NCI-H345 (cell line): ENCODE data around the gene RSKR.
A peak's percentile ranks its signal among the peaks of the same experiment; 100 is the strongest.
"Not testable (repeated sequence)": the region's sequence is repeated elsewhere in the genome, so short reads cannot be mapped to it uniquely, and the experiment has no call there.

Source experiments
- DNase-seq: peaks from one replicate; lab custom pipeline; 2025; lab: John Stamatoyannopoulos, UW

RSKR gene, protein sequence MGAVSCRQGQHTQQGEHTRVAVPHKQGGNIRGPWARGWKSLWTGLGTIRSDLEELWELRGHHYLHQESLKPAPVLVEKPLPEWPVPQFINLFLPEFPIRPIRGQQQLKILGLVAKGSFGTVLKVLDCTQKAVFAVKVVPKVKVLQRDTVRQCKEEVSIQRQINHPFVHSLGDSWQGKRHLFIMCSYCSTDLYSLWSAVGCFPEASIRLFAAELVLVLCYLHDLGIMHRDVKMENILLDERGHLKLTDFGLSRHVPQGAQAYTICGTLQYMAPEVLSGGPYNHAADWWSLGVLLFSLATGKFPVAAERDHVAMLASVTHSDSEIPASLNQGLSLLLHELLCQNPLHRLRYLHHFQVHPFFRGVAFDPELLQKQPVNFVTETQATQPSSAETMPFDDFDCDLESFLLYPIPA

DNA sequence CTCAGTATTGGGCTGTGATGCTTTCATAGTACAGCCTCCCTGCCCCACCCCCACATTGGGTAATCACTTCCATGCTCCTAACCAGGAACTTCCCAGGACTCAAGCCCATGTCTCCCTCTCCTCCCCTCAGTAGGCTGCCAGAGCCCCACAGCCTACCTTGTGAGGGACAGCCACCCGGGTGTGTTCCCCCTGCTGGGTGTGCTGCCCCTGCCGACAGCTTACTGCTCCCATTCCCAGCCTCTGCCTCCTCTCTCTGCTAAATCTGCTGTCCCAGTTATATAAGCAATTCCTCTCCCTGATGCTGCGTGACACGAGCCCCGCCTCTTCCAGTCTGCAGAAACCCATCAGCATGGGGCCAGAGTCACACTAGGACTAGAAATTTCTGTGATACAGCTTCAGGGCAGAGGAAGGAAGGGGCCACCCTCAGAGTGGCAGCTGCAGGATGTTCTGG, at the start of gene RSKR:
TSS of gene RSKR (minus strand) at position 255 of the 451 bp plus-strand sequence. CDS start at position 231, 24 bp downstream.
- no peak for DNase-seq

DNA sequence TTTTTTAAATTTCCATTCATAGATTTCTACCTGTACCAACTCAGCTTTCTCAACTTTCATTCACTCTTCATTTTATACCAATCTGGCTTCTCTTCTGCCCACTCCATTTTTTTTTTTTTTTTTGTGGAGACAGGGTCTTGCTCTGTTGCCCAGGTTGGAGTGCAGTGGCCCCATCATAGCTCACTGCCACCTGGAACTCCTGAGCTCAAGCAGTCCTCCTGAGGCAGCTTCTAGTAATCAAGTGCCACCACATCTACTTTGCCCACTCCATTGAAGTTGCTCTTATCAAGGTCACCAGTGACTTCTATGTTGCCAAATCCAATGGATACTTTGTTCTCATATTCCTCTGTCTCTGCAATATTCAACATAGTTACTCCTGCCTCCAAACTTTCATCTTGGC, 49.7 kb upstream of the RSKR start:
- no peak for DNase-seq

DNA sequence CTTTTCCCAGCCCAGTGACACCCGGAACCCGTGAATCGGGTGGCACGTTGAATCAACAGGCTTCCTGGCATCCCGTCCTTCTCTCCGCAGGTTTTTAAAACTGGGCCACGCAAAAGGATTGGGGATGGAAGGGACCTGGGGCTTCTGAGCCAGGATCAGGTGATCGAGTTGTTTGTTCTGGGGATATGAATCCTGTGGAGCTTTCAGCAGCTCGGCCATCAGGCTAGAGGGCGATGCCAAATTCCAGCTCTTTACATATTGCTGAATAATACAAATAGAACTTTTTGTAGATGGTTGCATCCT, 48.5 kb upstream of the RSKR start:
- DNase-seq: no peak

DNA sequence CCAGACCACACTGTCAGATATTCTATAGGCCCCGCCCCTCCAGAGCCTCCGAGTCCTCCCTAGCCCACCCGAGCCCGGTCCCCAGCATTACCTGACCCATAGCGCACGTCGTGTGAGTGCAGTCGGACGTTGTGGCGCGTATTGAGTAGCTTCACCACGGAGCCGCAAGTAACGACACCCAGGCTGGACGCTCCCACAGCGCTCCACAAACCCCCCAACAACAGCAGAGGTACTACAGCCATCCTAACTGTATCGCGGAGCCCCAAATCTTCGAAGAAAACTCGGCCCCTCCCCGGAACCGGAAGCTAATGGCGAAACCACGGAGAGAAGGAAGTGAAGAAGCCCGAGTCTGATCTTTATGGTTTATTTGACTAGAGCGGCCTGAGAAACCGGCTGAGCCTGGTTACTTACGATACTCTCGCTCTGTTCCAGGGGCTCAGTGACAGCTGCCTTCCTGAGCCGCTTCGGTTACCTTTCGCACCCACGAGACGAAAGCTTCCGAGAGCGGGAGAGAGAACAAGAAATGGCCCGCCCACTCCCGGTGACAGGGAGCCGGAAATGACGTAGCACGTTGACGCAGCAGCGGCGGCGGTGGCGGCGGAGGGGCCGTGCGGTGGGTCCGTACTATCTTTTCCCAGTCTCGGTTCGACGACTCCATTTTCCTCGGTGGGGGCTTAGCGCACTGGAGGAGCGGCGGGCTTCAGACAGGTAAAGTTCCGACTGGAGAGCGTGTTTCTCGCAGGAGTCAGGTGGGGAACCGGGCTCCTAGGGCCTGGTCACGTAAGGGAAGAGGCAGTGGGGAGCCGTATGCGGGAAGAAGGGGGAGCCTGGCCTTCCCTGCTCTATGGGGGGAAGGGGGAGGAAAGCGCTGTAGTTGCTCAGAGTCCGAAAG, 47.9 kb upstream of the RSKR start, which contains the start of the genes SDF2 and SUPT6H:
TSS of gene SDF2 (minus strand) at position 272 of the 892 bp plus-strand sequence. CDS start at position 242, 30 bp downstream.
TSS of gene SUPT6H (plus strand) at position 571 of the 892 bp plus-strand sequence. CDS start 11,197 bp downstream, outside the sequence.
- peak; percentile 91 for DNase-seq

DNA sequence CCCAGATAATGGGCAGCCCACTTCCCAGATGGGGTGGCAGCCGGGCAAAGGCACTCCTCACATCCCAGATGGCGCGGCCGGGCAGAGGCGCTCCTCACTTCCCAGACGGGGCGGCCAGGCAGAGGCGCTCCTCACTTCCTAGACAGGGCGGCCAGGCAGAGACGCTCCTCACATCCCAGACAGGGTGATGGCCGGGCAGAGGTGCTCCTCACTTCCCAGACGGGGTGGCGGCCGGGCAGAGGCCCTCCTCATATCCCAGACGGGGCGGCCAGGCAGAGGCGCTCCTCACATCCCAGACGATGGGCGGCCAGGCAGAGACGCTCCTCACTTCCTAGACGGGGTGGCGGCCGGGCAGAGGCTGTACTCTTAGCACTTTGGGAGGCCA, 45.5 kb upstream of the RSKR start:
- DNase-seq: not testable (repeated sequence)

DNA sequence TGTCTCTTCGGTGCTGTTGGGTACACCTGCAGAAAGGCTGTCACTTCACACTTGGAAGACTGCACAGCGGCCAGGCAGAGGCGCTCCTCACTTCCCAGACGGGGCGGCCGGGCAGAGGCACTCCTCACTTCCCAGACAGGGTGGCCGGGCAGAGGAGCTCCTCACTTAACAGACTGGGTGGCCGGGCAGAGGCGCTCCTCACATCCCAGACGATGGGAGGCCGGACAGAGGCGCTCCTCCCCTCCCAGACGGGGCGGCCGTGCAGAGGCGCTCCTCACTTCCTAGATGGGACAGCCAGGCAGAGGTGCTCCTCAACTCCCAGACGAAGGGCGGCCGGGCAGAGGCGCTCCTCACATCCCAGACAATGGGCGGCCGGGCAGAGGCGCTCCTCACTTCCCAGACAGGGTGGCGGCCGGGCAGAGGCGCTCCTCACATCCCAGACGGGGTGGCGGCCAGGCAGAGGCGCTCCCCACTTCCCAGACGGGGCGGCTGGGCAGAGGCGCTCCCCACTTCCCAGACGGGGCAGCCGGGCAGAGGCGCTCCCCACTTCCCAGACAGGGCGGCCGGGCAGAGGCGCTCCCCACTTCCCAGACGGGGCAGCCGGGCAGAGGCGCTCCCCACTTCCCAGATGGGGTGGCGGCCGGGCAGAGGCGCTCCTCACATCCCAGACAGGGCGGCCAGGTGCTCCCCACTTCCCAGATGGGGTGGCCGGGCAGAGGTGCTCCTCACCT, 44.9 kb upstream of the RSKR start:
- DNase-seq: not testable (repeated sequence)

DNA sequence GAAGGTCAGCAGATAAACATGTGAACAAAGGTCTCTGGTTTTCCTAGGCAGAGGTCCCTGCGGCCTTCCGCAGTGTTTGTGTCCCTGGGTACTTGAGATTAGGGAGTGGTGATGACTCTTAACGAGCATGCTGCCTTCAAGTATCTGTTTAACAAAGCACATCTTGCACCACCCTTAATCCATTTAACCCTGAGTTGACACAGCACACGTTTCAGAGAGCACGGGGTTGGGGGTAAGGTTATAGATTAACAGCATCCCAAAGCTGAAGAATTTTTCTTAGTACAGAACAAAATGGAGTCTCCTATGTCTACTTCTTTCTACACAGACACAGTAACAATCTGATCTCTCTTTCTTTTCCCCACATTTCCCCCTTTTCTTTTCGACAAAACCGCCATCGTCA, 44.4 kb upstream of the RSKR start:
- not testable (repeated sequence) for DNase-seq

DNA sequence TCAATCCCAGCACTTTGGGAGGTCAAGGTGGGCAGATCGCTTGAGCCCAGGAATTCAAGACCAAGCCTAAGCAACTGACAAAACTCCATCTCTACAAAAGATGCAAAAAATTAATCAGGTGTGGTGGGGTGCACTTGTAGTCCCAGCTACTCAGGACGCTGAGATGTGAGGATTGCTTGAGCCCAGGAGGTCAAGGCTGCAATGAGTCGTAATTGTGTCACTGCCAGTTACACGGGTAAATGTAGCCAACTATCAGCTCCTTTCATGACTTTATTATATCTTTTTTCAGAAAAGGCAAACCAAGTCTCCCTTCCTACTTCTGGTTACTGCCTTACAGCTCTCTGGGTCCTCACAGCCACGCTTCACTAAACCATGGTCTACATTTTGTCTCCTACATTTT, 43.8 kb upstream of the RSKR start:
- no peak for DNase-seq

DNA sequence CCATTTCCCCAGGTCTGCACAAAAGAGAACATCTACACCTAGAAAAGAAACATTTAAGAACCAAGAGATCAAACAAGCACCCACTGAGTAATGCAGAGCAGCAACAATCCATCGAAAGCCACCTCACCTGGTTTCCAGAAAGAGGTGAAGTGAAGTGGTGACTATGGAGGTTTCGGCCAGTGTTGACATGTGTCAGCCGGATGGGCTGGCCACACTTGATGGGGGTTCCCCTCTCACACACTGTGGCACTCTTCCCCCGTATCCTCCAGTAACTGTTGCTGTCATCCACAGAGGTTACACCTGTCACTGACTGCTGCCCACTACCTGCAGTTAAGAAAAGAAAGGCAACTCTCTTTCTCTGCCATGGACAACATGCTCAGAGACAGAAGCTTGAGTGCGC, 41.2 kb upstream of the RSKR start:
- DNase-seq: no peak

DNA sequence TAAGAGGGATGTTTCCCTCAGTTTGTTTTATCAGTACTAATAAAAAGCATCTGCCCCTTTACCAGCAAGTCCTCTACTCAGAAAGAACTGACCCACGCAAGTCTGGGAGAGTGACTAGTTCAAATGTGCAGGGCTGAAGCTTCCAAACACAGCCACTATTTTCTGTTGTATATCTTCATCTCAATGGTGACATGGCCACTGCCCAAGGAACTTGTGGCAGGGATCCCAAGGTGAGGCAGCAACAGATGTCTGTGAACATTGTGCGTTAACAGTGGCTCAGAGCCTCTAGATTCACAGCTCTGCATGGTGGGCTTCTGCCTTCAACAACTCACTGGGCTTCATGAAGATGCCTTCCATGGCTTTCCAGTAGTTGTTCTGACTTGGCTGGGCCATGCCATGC, 34.7 kb upstream of the RSKR start:
- DNase-seq: no peak

DNA sequence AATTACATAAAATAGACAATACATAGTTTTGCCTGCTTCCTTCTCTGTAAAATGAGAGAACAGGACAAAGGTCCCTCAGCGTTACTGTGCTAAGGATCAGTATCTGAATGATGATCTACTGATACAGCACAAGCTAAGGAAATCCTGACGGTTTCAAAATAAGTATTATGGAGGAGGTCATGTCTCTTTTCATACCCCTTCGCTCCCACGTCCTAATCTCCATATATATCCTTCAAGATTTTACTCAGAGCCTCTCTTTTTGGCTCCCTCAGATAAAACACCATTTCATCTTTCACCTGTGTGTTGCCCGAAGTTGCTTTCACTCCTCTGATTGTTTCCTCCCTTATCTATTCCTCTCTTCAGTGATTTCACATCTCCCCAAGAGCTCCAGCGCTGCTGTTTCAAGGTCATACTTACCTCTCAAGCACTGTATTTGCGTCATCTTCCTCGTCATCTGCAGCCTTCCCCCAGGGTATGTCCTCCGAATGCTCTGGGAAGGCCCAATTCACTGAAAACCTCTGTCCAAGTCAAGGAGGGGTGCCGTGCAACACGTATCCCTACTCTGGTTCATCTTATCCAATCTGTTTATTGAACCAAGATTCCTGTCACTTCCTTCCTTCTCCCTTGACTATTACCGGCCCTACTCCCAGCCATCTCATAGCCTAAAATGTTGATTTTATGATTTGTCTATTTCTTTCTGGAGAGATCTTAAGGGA, 32.2 kb upstream of the RSKR start:
- DNase-seq: no peak

DNA sequence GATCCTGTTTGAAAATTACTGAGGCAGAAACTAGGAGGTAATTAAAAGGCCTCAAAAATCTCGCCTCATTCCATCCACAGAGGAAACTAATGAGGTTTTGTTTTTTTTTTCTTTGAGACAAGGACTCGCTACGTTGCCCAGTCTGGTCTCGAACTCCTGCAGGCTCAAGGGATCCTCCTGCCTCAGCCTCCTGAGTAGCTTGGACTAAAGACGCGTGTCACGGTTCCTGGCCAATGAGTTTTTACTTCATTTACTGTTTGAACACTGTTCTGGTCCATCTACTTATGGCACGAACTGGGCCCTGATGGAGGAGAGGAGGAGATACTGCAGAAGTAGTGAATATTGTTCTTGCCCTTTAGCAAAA, 31.6 kb upstream of the RSKR start:
- no peak for DNase-seq

DNA sequence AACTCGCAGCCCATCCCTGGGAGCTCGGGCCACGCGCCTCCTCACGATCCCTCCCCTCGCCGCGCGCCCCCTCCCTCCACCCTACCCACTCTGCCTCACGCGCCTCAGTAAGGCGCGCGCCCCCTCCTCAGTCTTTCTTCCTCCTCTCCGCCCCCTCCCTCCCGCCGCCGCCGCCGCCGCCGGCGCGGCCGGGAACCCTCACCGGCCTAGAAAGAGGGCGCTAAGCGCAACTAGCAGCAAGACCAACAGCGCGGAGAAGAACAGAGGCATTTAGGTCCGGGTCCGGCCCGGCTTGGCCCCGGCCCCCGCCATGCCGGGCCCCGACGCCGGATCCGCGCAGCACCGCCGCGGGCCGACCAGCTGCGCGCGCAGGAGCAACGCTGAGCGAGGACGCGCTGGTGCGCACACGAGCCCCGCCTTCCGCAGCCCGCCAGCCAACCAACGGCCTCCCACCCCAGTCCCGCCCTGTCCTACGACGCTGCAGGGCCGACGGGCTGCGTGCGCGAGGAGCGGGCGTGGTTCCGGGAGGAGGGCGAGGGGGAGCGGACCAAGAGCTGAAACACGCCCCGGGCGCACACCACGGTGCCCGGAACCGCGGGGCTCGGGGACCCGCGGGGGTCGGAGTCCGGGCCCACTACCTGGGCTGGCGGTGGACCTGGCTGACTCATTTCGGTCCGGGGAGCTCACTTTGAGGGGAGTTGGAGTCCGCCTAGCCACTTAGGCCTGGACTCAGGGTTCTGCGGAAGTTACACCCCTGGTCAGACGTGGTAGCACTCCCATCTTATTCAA, 31.0 kb upstream of the RSKR start, which contains the start of gene BLTP2:
TSS of gene BLTP2 (minus strand) at position 372 of the 789 bp plus-strand sequence. CDS start at position 270, 102 bp downstream.
- DNase-seq: peak; percentile 97

DNA sequence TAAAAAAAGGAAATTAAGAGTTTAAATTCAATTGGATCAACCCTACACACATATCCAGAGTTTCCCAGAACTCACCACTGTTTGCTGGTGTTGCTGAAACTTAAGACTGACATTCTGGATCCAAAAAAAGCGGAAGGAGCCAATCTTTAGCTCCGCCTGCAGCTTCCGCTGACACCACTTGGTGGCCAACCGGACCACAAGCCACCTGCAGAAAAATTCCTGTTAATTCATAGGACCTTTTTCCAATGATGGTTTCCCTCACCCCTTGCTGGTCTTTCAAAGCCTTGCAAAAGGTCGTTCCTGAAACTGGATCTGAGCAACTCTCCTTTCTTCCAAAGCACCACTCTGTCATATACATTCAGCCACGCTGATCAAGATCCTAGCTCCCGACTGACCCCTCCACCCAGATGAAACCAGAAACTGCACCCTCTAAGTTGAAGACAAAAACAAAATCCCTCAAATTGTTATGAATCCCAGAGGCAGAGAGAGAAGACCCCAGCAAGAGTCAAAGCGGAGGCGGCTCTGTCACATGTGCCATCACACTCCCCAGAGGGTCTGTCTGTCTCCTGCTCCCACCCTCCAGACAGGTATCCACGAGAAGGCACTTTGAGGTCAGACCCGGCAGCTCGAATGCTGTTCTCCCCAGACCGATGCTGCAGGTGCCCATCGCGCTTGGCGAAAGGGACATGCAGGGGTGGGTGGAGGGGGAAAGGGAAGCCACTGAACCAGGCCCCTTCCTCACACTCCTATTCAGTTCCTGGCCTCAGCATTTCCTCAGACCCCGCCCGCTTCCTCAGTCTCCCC, 30.2 kb upstream of the RSKR start:
- peak; percentile 35 for DNase-seq

DNA sequence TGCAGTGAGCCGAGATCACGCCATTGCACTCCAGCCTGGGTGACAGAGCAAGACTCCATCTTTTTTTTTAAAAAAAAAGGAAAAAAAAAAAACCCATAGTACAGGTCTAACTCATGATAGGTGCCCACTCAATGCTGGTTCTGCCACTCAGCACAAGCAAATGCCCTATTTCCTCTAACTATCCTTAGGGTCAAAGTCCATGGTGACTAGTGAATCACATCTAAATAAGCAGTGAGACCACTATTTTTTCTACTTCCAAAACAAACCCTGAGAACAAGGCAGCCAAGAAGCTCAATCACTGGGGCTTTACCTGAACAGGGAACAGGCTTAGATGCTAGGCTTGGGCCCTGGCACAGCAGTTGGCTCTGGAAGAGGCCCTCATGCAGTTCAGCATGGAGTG, 27.6 kb upstream of the RSKR start:
- DNase-seq: no peak

DNA sequence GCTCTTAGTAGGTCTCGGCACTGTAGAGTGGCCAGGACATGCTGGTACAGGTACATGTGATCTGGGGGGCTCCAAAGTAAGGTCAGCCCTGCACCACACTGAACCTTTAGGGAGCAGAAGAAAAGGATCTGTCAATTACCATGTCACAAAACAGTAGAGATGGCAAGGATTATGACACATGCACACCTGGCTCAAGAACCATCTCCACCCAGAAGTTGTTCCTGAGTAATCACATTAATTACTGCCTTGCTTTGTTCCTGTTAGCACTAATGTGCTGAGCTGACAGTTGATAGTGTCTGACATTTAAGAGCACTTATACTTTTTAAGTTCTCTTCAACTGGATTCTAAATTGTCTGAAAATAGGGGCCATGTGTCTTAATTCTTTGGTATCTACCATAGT, 21.5 kb upstream of the RSKR start:
- DNase-seq: no peak

DNA sequence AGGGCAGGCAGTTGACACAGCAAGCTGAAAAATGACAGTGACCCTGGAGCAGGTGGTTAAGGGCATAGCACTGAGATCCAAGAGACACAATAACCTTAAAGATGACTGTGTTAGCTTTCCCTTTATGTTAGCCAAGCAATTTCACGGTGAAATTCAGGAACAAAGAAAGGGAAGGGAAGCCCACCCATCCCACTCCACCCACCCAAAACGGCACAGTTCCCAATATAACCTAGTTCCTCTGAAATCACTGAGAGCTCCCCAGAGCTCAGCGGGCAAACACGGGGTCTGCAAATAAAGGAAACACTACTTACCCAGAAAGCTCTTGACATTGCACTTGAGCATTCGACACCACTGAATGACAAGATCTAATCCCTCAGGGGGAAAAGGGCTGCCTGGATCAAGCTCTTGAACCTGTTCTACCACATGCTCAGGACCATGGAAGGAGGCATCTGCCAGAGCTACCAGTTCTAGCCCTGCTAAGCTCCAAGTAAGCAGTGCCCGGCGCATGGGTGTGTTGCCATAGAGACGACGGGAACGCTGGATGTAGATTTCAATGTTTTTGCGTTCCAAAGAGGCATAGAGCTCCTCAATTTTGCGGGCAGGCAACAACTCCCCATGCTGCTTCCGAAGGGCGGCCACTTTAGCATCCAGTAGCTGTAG, 20.4 kb upstream of the RSKR start:
- peak; percentile 38 for DNase-seq

DNA sequence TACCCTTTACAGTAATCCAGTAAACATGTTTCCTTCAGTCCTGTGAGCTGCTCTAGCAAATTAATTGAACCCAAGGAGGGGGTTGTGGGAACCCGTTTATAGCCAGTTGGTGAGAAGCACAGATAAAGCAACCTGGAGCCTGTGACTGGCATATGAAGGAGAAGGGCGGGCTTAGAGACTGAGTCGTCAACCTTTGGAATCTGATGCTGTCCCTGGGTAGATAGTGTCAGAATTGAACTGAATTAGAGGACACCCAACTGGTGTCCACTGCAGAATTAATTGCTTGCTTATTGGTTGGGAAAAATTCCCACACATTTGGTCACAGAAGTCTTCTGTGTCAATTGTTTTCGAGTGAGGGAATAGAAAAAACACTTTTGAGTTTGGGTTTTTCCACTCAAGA, 12.8 kb upstream of the RSKR start:
- DNase-seq: no peak

DNA sequence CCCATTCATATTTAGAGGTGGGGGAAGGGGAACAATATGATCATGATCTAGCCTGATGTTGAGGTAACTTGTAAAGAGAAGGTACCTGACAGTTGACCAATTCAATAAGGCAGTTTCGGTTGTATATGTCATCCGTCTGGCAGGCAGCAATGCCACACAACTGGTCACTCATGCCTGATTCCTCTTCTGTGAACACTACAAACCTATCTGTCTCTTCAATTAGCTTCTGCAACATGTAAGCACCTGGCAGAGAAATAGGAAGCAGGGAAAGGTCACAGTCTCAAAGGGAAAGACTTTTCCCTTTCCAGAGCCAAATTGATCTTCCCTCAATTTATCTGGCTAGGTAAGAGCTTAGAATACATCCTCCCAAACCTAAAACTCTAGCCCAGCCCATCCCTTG, 10.2 kb upstream of the RSKR start:
- no peak for DNase-seq
